Right atrium auricular region (tissue), 2 donors: ENCODE measurements around the gene CMTM5. TPM values are rescaled to one million over a fixed set of nuclear protein-coding genes. Genes with fewer than 3 reads are reported as not detected.

ENCODE experiments used
- DNase-seq: peaks from one replicate; pipeline ENCODE4 v3.0.0-alpha.2; 2019; ENCODE audit warnings: low spot score
- H3K27ac ChIP-seq, 2 donors: fragments of 200-600 bp; sonication (generic); 1 replicate in 1 of 2; 2 replicates in 1 of 2; pipeline ENCODE4 v1.5.1; 2016 to 2019
- H3K27me3 ChIP-seq, 2 donors: fragments of 200-600 bp; sonication (generic); one replicate each; pipeline versions ENCODE4 v1.5.1 to v1.6.0; 2017 to 2019
- H3K36me3 ChIP-seq: fragments of 200-600 bp; sonication (generic); one replicate; pipeline ENCODE4 v1.5.1; 2016
- H3K4me1 ChIP-seq, 2 donors: fragments of 200-600 bp; sonication (generic); one replicate each; pipeline versions ENCODE4 v1.5.1 to v1.6.0; 2017 to 2019
- H3K4me3 ChIP-seq, 2 donors: fragments of 200-600 bp; sonication (generic); 1 replicate in 1 of 2; 2 replicates in 1 of 2; pipeline ENCODE4 v1.5.1; 2017 to 2019; ENCODE audit warnings: mild to moderate bottlenecking in 1 of 2, moderate library complexity in 1 of 2
- H3K9me3 ChIP-seq, 2 donors: fragments of 200-600 bp; sonication (generic); one replicate each; pipeline ENCODE4 v1.5.1; 2019
- total RNA-seq, 2 donors: library from RNA; depleted of rRNA; stranded (reverse); fragments of >200 nt; gene quantifications; one replicate each; pipeline ENCODE4 v1.1.0, GENCODE V29; 2016
- TF ChIP-seq, protein P1 (sequence below), 2 donors: fragments of 200-600 bp; sonication (generic); IDR thresholded peaks; one replicate each; pipeline ENCODE4 v1.5.1; 2019; ENCODE audit warnings: antibody characterized with exemption in 2 of 2

The CMTM5 gene
- total RNA-seq, 2 donors from 2014 or later = not detected

GRCh38 chr14:23406725-23407355, 30.0 kb downstream of the CMTM5 start:
- H3K36me3 ChIP-seq = peaks cover 62% of the 10 kb centered on the region
- H3K27me3 ChIP-seq = no peaks in the 10 kb centered on the region
- no peak for DNase-seq
- H3K4me3 ChIP-seq = peak overlapping the region; percentile 61 to 82
- TF ChIP-seq, protein P1, sequence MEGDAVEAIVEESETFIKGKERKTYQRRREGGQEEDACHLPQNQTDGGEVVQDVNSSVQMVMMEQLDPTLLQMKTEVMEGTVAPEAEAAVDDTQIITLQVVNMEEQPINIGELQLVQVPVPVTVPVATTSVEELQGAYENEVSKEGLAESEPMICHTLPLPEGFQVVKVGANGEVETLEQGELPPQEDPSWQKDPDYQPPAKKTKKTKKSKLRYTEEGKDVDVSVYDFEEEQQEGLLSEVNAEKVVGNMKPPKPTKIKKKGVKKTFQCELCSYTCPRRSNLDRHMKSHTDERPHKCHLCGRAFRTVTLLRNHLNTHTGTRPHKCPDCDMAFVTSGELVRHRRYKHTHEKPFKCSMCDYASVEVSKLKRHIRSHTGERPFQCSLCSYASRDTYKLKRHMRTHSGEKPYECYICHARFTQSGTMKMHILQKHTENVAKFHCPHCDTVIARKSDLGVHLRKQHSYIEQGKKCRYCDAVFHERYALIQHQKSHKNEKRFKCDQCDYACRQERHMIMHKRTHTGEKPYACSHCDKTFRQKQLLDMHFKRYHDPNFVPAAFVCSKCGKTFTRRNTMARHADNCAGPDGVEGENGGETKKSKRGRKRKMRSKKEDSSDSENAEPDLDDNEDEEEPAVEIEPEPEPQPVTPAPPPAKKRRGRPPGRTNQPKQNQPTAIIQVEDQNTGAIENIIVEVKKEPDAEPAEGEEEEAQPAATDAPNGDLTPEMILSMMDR (IDR thresholded peaks at IDR 0.05) = no peak
- no peaks in the 10 kb centered on the region for H3K4me1 ChIP-seq
- peak overlapping the region; percentile 81 to 91 for H3K27ac ChIP-seq
- H3K9me3 ChIP-seq = no peaks in the 10 kb centered on the region

GRCh38 chr14:23407516-23408306, 30.9 kb downstream of the CMTM5 start, which contains the start of gene MYH6:
TSS of gene MYH6 (minus strand) at chr14:23408273. CDS start at chr14:23407223, 1,050 bp downstream.
- H3K4me1 ChIP-seq = no peaks in the 10 kb centered on the region
- no peak for DNase-seq
- peak within 1 kb of the TSS; percentile 61 to 82 for H3K4me3 ChIP-seq
- no peaks in the 10 kb centered on the region for H3K9me3 ChIP-seq
- H3K27me3 ChIP-seq = no peaks in the 10 kb centered on the region
- H3K27ac ChIP-seq = peak within 1 kb of the TSS; percentile 84 to 91
- H3K36me3 ChIP-seq = peaks cover 54% of the 10 kb centered on the region
- TF ChIP-seq, protein P1 (IDR thresholded peaks at IDR 0.05) = no peak

DNA sequence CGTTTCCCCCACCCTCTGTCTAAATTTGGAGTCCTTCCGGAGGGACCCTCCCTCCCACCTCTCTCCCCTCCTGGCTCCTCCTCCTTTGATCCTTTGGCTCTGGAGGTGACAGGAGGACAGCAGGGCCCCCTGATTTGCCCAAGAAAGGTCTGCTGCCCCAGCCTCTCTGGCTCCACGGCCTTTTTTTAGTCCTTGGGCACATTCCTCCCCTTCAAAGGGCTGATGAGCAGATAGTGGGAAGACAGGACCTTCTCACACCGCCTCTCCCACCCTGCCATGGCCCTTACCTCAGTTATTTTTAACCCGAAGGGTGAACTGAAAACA, 31.4 kb downstream of the CMTM5 start:
- DNase-seq = no peak
- no peaks in the 10 kb centered on the region for H3K27me3 ChIP-seq
- H3K27ac ChIP-seq = peak overlapping the region; percentile 84 to 91
- H3K36me3 ChIP-seq = peaks cover 48% of the 10 kb centered on the region
- H3K4me1 ChIP-seq = no peaks in the 10 kb centered on the region
- H3K9me3 ChIP-seq = no peaks in the 10 kb centered on the region
- H3K4me3 ChIP-seq = peak overlapping the region; percentile 61 to 82
- TF ChIP-seq, protein P1 (IDR thresholded peaks at IDR 0.05) = no peak

GRCh38 chr14:23409475-23409874, 32.6 kb downstream of the CMTM5 start:
- DNase-seq = no peak
- TF ChIP-seq, protein P1 (IDR thresholded peaks at IDR 0.05) = no peak
- Histone ChIP-seq H3K27ac (peak overlapping the region; percentile 84), H3K4me1 (no peaks in the 10 kb centered on the region), H3K4me3 (peak overlapping the region; percentile 61 to 82), H3K36me3 (peaks cover 44% of the 10 kb centered on the region), H3K27me3 (no peaks in the 10 kb centered on the region), H3K9me3 (no peaks in the 10 kb centered on the region)

DNA sequence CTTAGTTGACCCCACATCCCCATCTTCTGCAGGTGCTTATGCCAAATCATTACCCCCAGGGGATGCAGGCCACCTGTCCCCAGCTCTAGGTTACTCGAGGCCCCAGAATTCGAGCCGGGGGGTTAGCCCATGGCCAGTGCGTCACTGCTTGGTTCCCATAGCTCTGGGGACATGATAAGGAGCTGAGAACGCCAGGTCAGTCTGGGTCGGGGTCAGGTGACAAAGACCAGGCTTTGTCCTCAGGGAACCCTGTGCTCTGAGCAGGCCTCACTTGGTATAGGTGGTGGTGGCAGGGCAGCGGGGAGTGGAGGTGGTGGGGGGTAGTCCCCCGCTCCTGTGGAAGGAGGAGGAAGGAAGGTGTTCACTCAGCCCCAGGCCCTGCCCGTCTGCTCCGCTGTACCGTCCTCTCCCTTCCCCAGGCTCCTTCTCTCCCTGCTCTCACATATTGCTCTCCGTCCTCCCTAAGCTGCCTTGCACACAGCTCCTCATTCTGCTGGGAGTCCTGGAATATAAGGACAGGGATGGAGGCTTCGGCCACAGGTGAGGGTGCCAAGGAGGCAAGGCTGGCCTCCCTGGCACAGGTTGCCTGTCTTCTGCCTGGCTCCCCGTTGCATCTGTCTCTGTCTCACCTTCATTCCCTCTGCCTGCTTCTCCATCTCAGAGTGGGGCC, 33.3 kb downstream of the CMTM5 start:
- no peaks in the 10 kb centered on the region for H3K27me3 ChIP-seq
- peak overlapping the region; percentile 84 for H3K27ac ChIP-seq
- H3K9me3 ChIP-seq = no peaks in the 10 kb centered on the region
- peaks cover 42% of the 10 kb centered on the region for H3K36me3 ChIP-seq
- peak overlapping the region in 1 of 2 donors; percentile 30 for H3K4me3 ChIP-seq
- H3K4me1 ChIP-seq = peaks cover 0 to 3% of the 10 kb centered on the region in 2 donors
- TF ChIP-seq, protein P1 (IDR thresholded peaks at IDR 0.05) = no peak
- peak; percentile 81 for DNase-seq
